Coronary artery (tissue), 2 donors: ENCODE measurements around the gene USP12.
"Not testable (repeated sequence)": the region's sequence is repeated elsewhere in the genome, so short reads cannot be mapped to it uniquely, and the experiment has no call there.

Experiments used
- DNase-seq: peaks from one replicate; pipeline ENCODE4 v3.0.0-alpha.2; 2017; ENCODE audit warnings: low spot score
- H3K27ac ChIP-seq, 2 donors: fragments of 200-600 bp; sonication (generic); one replicate each; pipeline ENCODE4 v1.5.1; 2016 to 2019
- H3K4me3 ChIP-seq: fragments of 200-600 bp; sonication (generic); 2 replicates; pipeline ENCODE4 v1.5.1; 2016; ENCODE audit warnings: mild to moderate bottlenecking, moderate library complexity
- CTCF ChIP-seq: fragments of 200-600 bp; sonication (generic); IDR thresholded peaks from one replicate; pipeline ENCODE4 v1.5.1; 2019; ENCODE audit warnings: antibody characterized with exemption

Gene USP12

GRCh38 chr13:27130223-27130978, 41.2 kb downstream of the USP12 start:
- no peak for DNase-seq
- Histone ChIP-seq H3K4me3 (no peak overlapping the region), H3K27ac (peak overlapping the region in 1 of 2 donors; percentile 21)
- no peak for TF ChIP-seq CTCF

GRCh38 chr13:27128825-27129627, 42.6 kb downstream of the USP12 start:
- Histone ChIP-seq H3K4me3 (no peak overlapping the region), H3K27ac (no peak overlapping the region)
- TF ChIP-seq CTCF: no peak
- no peak for DNase-seq

- H3K4me3 ChIP-seq: no peak overlapping the region
- no peak for DNase-seq
- no peak overlapping the region for H3K27ac ChIP-seq
- no peak for TF ChIP-seq CTCF
These were observed 44.8 kb downstream of the USP12 start for GRCh38 chr13:27126859-27127258.

- no peak for DNase-seq
- Histone ChIP-seq H3K4me3 (no peak overlapping the region), H3K27ac (no peak overlapping the region)
- no peak for TF ChIP-seq CTCF
These were observed 46.0 kb downstream of the USP12 start for GRCh38 chr13:27125357-27126282.

- H3K27ac ChIP-seq: no peak overlapping the region
- no peak overlapping the region for H3K4me3 ChIP-seq
- no peak for TF ChIP-seq CTCF
- no peak for DNase-seq
These were observed 47.0 kb downstream of the USP12 start for GRCh38 chr13:27124571-27124970.

GRCh38 chr13:27123445-27123844, 48.2 kb downstream of the USP12 start:
- H3K4me3 ChIP-seq, DNase-seq, H3K27ac ChIP-seq: not testable (repeated sequence)

GRCh38 chr13:27122036-27122435, 49.6 kb downstream of the USP12 start:
- H3K4me3 ChIP-seq: no peak overlapping the region
- TF ChIP-seq CTCF: no peak
- no peak for DNase-seq
- no peak overlapping the region for H3K27ac ChIP-seq
